ENCODE measurements around the gene ADAM10. TPM values are rescaled to one million over a fixed set of nuclear protein-coding genes. Genes with fewer than 3 reads are reported as not detected.
"Not testable (repeated sequence)": the region's sequence is repeated elsewhere in the genome, so short reads cannot be mapped to it uniquely, and the experiment has no call there.

ADAM10 gene
- total RNA-seq, 3 donors from 2014 or later, result 53.8 to 113 (median 78.3) TPM

- H3K9me3 ChIP-seq, result no peaks in the 10 kb centered on the region
- no peak for DNase-seq (ENCODE audit: low spot score in 2 of 2)
- no peak overlapping the region for H3K4me3 ChIP-seq
- H3K4me1 ChIP-seq, result no peaks in the 10 kb centered on the region
- H3K27ac ChIP-seq, result no peak overlapping the region
- H3K36me3 ChIP-seq, result no peaks in the 10 kb centered on the region
- intact Hi-C loops (cut with DNase I; ENCODE audit: low total_unique reads), result no loop called here
- H3K27me3 ChIP-seq, result no peaks in the 10 kb centered on the region
- TF ChIP-seq, protein P1, sequence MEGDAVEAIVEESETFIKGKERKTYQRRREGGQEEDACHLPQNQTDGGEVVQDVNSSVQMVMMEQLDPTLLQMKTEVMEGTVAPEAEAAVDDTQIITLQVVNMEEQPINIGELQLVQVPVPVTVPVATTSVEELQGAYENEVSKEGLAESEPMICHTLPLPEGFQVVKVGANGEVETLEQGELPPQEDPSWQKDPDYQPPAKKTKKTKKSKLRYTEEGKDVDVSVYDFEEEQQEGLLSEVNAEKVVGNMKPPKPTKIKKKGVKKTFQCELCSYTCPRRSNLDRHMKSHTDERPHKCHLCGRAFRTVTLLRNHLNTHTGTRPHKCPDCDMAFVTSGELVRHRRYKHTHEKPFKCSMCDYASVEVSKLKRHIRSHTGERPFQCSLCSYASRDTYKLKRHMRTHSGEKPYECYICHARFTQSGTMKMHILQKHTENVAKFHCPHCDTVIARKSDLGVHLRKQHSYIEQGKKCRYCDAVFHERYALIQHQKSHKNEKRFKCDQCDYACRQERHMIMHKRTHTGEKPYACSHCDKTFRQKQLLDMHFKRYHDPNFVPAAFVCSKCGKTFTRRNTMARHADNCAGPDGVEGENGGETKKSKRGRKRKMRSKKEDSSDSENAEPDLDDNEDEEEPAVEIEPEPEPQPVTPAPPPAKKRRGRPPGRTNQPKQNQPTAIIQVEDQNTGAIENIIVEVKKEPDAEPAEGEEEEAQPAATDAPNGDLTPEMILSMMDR (IDR thresholded peaks at IDR 0.05), result no peak
- TF ChIP-seq POLR2A (IDR thresholded peaks at IDR 0.05), result no peak
- no peak for TF ChIP-seq POLR2AphosphoS5 (IDR thresholded peaks at IDR 0.05)
These were observed 126.6 kb downstream of the ADAM10 start for GRCh38 chr15:58622877-58623276.

GRCh38 chr15:58620268-58620667 lies 129.2 kb downstream of the ADAM10 start:
- H3K4me3 ChIP-seq; H3K36me3 ChIP-seq; DNase-seq (ENCODE audit: low spot score in 2 of 2); H3K9me3 ChIP-seq; intact Hi-C loops (cut with DNase I; ENCODE audit: low total_unique reads); H3K4me1 ChIP-seq; H3K27ac ChIP-seq; H3K27me3 ChIP-seq: not testable (repeated sequence)

DNA sequence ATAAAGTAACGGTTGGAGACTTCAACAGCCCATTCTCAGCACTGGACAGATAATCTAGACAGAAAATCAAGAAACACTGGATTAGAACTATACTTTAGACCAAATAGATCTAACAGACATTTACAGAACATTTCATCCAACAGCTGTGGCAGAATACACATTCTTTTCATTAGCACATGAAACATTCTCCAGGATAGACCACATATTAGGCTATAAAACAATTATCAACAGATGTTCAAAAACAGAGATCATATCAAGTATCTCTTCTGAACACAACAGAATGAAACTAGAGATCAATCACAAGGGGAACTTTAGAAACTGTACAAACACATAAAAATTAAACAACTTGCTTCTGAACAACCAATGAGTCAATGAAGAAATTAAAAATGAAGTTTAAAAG lies 133.3 kb downstream of the ADAM10 start:
- H3K36me3 ChIP-seq, result no peaks in the 10 kb centered on the region
- H3K27ac ChIP-seq, result no peak overlapping the region
- intact Hi-C loops (cut with DNase I; ENCODE audit: low total_unique reads), result no loop called here
- DNase-seq (ENCODE audit: low spot score in 2 of 2), result no peak
- no peak for TF ChIP-seq POLR2AphosphoS5 (IDR thresholded peaks at IDR 0.05)
- TF ChIP-seq, protein P1 (IDR thresholded peaks at IDR 0.05), result no peak
- TF ChIP-seq POLR2A (IDR thresholded peaks at IDR 0.05), result no peak
- H3K27me3 ChIP-seq, result no peaks in the 10 kb centered on the region
- peaks cover 0 to 16% of the 10 kb centered on the region in 2 donors for H3K9me3 ChIP-seq
- no peak overlapping the region for H3K4me3 ChIP-seq
- no peaks in the 10 kb centered on the region for H3K4me1 ChIP-seq

DNA sequence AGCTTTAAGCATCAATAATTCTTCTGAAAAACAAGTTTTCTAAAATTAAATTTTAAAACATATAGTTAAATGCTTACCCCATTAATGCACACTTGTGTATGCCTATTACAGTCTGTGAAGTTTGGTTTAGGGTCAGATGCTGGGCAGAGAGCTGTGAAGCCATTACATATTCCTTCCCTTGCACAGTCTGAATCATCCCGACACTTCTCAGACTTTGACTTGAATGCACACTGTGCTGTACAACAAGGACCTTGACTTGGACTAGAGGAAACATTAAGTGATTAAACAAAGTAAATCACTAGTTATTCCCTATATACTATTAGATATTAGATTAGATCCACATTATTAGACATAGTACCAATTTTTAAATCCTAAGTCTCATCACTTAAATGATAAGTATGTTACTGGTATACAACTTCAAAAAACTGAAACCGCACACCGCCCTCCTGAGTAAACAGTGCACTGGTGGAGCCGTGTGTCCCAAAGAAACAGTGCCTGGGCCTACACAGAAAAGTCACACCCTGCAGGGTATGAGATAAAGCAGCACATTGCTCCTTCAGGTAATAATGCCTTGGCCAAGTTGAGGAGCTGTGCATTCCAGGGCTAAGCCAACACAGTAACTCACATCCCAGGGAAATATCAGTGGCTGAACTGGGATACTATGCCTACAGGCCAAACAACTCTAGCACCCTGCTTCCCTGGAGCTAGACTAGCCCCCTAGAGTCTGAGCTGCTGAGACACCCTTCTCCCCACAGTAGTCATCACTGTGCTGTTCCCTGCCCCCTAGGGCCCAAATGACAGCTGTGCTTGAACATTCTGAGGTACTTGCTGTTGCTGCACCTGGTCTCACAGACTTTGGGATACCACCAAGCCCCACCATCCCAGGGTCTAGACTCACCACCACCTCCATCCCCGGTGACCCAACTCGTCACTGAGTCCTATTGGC lies 137.5 kb downstream of the ADAM10 start:
- H3K36me3 ChIP-seq, result no peaks in the 10 kb centered on the region

GRCh38 chr15:58608711-58609110 lies 140.8 kb downstream of the ADAM10 start:
- TF ChIP-seq POLR2AphosphoS5 (IDR thresholded peaks at IDR 0.05) (no peak), POLR2A (IDR thresholded peaks at IDR 0.05) (no peak)
- TF ChIP-seq, protein P1 (IDR thresholded peaks at IDR 0.05), result no peak

More for the DNA sequence above, 137.5 kb downstream of the ADAM10 start:
- Histone ChIP-seq H3K4me1 (no peaks in the 10 kb centered on the region), H3K4me3 (no peak overlapping the region), H3K27ac (peak overlapping the region in 1 of 2 donors; percentile 40), H3K27me3 (no peaks in the 10 kb centered on the region), H3K9me3 (peaks cover 0 to 16% of the 10 kb centered on the region in 2 donors)
- intact Hi-C loops (cut with DNase I; ENCODE audit: low total_unique reads), result no loop called here
- no peak for DNase-seq (ENCODE audit: low spot score in 2 of 2)
- TF ChIP-seq, protein P1 (IDR thresholded peaks at IDR 0.05), result no peak
- TF ChIP-seq POLR2AphosphoS5 (IDR thresholded peaks at IDR 0.05) (no peak), POLR2A (IDR thresholded peaks at IDR 0.05) (no peak)

More at GRCh38 chr15:58608711-58609110, 140.8 kb downstream of the ADAM10 start:
- no peak for DNase-seq (ENCODE audit: low spot score in 2 of 2)
- no peaks in the 10 kb centered on the region for H3K27me3 ChIP-seq
- H3K9me3 ChIP-seq, result peaks cover 0 to 2% of the 10 kb centered on the region in 2 donors
- intact Hi-C loops (cut with DNase I; ENCODE audit: low total_unique reads), result no loop called here
- no peak overlapping the region for H3K4me3 ChIP-seq
- no peaks in the 10 kb centered on the region for H3K4me1 ChIP-seq
- H3K36me3 ChIP-seq, result no peaks in the 10 kb centered on the region
- no peak overlapping the region for H3K27ac ChIP-seq

Measured in breast epithelium (tissue), 4 donors.